H9 (cell line): ENCODE results near the gene SLC51A. TPM values are rescaled to one million over a fixed set of nuclear protein-coding genes. Genes with fewer than 3 reads are reported as not detected.

Experiments
- DNase-seq: peaks from one replicate; pipeline ENCODE4 v3.0.0-alpha.2; 2017
- H2AFZ ChIP-seq: one replicate; pipeline ENCODE4 v1.6.1; 2013; ENCODE audit warnings: mild to moderate bottlenecking, low read length, control low read depth, moderate library complexity
- H2AK5ac ChIP-seq: 2 replicates; pipeline ENCODE4 v1.6.1; 2013; ENCODE audit warnings: low read length, control low read depth, mixed read lengths; ENCODE audit not compliant: insufficient read length
- H2BK120ac ChIP-seq: one replicate; pipeline ENCODE4 v1.6.1; 2013; ENCODE audit warnings: low read depth, mild to moderate bottlenecking, low read length, control low read depth, inconsistent platforms; ENCODE audit not compliant: poor library complexity, severe bottlenecking
- H2BK12ac ChIP-seq: 2 replicates; pipeline ENCODE4 v1.6.1; 2013; ENCODE audit warnings: low read length, control low read depth, mixed read lengths, low read depth; ENCODE audit not compliant: insufficient read length
- H2BK15ac ChIP-seq: 2 replicates; pipeline ENCODE4 v1.6.1; 2013; ENCODE audit warnings: low read depth, low read length, control low read depth
- H2BK20ac ChIP-seq: one replicate; pipeline ENCODE4 v1.6.1; 2013; ENCODE audit warnings: low read depth, mild to moderate bottlenecking, low read length, control low read depth, inconsistent platforms; ENCODE audit not compliant: poor library complexity, severe bottlenecking
- H2BK5ac ChIP-seq: 2 replicates; pipeline ENCODE4 v1.6.1; 2013; ENCODE audit warnings: low read length, control low read depth, mixed read lengths; ENCODE audit not compliant: insufficient read length
- H3K14ac ChIP-seq: 2 replicates; pipeline ENCODE4 v1.6.1; 2013; ENCODE audit warnings: low read length, control low read depth; ENCODE audit not compliant: insufficient read depth
- H3K18ac ChIP-seq: 2 replicates; pipeline ENCODE4 v1.6.1; 2013; ENCODE audit warnings: low read depth, mild to moderate bottlenecking, mixed read lengths, low read length, control low read depth; ENCODE audit not compliant: insufficient read length
- H3K23ac ChIP-seq: 2 replicates; pipeline ENCODE4 v1.6.1; 2013; ENCODE audit warnings: low read length, control low read depth, mixed read lengths, low read depth; ENCODE audit not compliant: insufficient read length
- H3K23me2 ChIP-seq: 2 replicates; pipeline ENCODE4 v1.6.1; 2013; ENCODE audit warnings: low read depth, mild to moderate bottlenecking, mixed read lengths, low read length, control low read depth; ENCODE audit not compliant: insufficient read length, poor library complexity, severe bottlenecking
- H3K27ac ChIP-seq: 2 replicates; pipeline ENCODE4 v1.5.1; 2013; ENCODE audit warnings: low read length, control low read depth, mixed read lengths, low read depth; ENCODE audit not compliant: insufficient read length
- H3K27me3 ChIP-seq: 2 replicates; pipeline ENCODE4 v1.6.1; 2013; ENCODE audit warnings: low read length, control low read depth, inconsistent platforms; ENCODE audit not compliant: insufficient read depth
- H3K4ac ChIP-seq: 2 replicates; pipeline ENCODE4 v1.6.1; 2013; ENCODE audit warnings: low read depth, mild to moderate bottlenecking, control low read depth, inconsistent platforms, low read length, moderate library complexity
- H3K4me1 ChIP-seq: 2 replicates; pipeline ENCODE4 v1.6.1; 2013; ENCODE audit warnings: low read length, control low read depth, inconsistent platforms; ENCODE audit not compliant: insufficient read depth
- H3K4me2 ChIP-seq: 2 replicates; pipeline ENCODE4 v1.6.1; 2013; ENCODE audit warnings: low read length, control low read depth, mixed read lengths; ENCODE audit not compliant: insufficient read length, insufficient read depth
- H3K56ac ChIP-seq: 2 replicates; pipeline ENCODE4 v1.6.1; 2013; ENCODE audit warnings: low read depth, mild to moderate bottlenecking, mixed read lengths, low read length, control low read depth; ENCODE audit not compliant: insufficient read length
- H3K79me1 ChIP-seq: 2 replicates; pipeline ENCODE4 v1.6.1; 2013; ENCODE audit warnings: low read depth, mild to moderate bottlenecking, moderate library complexity, low read length, control low read depth, inconsistent platforms; ENCODE audit not compliant: insufficient read depth, poor library complexity, severe bottlenecking
- H3K79me2 ChIP-seq: 2 replicates; pipeline ENCODE4 v1.6.1; 2013; ENCODE audit warnings: low read length, control low read depth, inconsistent platforms; ENCODE audit not compliant: insufficient read depth
- H3K9ac ChIP-seq: 2 replicates; pipeline ENCODE4 v1.6.1; 2013; ENCODE audit warnings: low read length, control low read depth, mixed read lengths; ENCODE audit not compliant: insufficient read length; ENCODE audit errors: extremely low read depth
- H3K9me3 ChIP-seq: one replicate; pipeline ENCODE4 v1.6.1; 2013; ENCODE audit warnings: low read depth, low read length, inconsistent platforms; ENCODE audit not compliant: control insufficient read depth
- H3T11ph ChIP-seq: one replicate; pipeline ENCODE4 v1.6.1; 2013; ENCODE audit warnings: mild to moderate bottlenecking, low read length, control low read depth, inconsistent platforms
- H4K20me1 ChIP-seq: one replicate; pipeline ENCODE4 v1.6.1; 2013; ENCODE audit not compliant: control insufficient read depth, insufficient read length, insufficient read depth
- H4K5ac ChIP-seq: 2 replicates; pipeline ENCODE4 v1.6.1; 2013; ENCODE audit warnings: low read depth, mild to moderate bottlenecking, mixed read lengths, low read length, control low read depth; ENCODE audit not compliant: insufficient read length
- H4K8ac ChIP-seq: replicated peaks from 2 replicates; pipeline ENCODE4 v1.6.1; 2013; ENCODE audit warnings: low read length, control low read depth, mixed read lengths, low read depth; ENCODE audit not compliant: insufficient read length
- H4K91ac ChIP-seq: 2 replicates; pipeline ENCODE4 v1.6.1; 2013; ENCODE audit warnings: low read depth, mild to moderate bottlenecking, moderate library complexity, mixed read lengths, low read length, control low read depth; ENCODE audit not compliant: insufficient read length
- H3K27ac Mint-ChIP-seq, 3 experiments: 2 replicates in 2 of 3; 3 replicates in 1 of 3; pipeline ENCODE4 v1.8.0; 2020 to 2021; ENCODE audit warnings: mixed read lengths in 3 of 3, mild to moderate bottlenecking in 1 of 3, moderate library complexity in 1 of 3
- H3K27me3 Mint-ChIP-seq: 2 replicates; pipeline ENCODE4 v1.8.0; 2021; ENCODE audit warnings: low read depth, mild to moderate bottlenecking, moderate library complexity, mixed read lengths
- H3K36me3 Mint-ChIP-seq, 3 experiments: 2 replicates in 2 of 3; 3 replicates in 1 of 3; pipeline ENCODE4 v1.8.0; 2020 to 2021; ENCODE audit warnings: low read depth in 3 of 3, mixed read lengths in 3 of 3; ENCODE audit not compliant: insufficient read depth in 1 of 3
- H3K4me1 Mint-ChIP-seq, 2 experiments: 2 replicates each; pipeline ENCODE4 v1.8.0; 2020; ENCODE audit warnings: mixed read lengths in 2 of 2
- H3K4me3 Mint-ChIP-seq, 2 experiments: 2 replicates in 1 of 2; 3 replicates in 1 of 2; pipeline ENCODE4 v1.8.0; 2020 to 2021; ENCODE audit warnings: mild to moderate bottlenecking in 2 of 2, mixed read lengths in 2 of 2, moderate library complexity in 1 of 2
- H3K9me3 Mint-ChIP-seq, 2 experiments: 2 replicates in 1 of 2; 3 replicates in 1 of 2; pipeline ENCODE4 v1.8.0; 2020; ENCODE audit warnings: mild to moderate bottlenecking in 2 of 2, mixed read lengths in 2 of 2, moderate library complexity in 1 of 2
- WGBS: extraction: QIAGEN DNeasy Blood & Tissue Kit; methylation state at CpG from one replicate; pipeline ENCODE4 v1.1.7; 2013; ENCODE audit warnings: missing lambda C conversion rate, low lambda C conversion rate, mixed read lengths; ENCODE audit not compliant: insufficient read length; ENCODE audit errors: extremely low coverage; 5-methylcytosine and 5-hydroxymethylcytosine counted together
- total RNA-seq: library from RNA; stranded (reverse); gene quantifications from 2 replicates; pipeline ENCODE4 v1.2.1, GENCODE V29; 2021
- TF ChIP-seq, protein P1 (sequence below): fragments of 200-600 bp; sonication (generic); conservative IDR thresholded peaks from 3 replicates; pipeline ENCODE4 v1.8.0; 2021; ENCODE audit warnings: antibody characterized with exemption, mild to moderate bottlenecking

Gene SLC51A
- total RNA-seq, 1 experiment from 2014 or later: 5.6 TPM

DNA sequence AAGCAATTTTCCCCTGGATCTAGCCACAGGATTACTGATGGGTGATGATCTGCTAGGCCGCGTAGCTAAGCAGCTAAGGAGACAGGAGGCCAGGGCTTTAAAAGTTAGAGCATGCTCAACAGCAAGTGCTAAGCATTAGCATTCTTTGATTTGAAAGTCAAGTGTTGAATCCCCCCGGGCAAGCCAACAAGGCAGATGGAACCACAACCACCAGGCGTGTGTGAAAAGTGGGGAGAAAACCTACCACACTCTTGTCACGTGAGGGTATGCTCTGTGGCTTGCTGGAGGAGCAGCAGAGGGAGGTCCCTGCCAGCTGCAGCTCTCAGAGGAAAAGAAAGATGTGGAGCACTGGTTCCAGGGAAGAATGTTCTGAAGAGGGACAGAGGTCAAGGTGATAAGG is 20.9 kb downstream of the SLC51A start:
- no CpG with 5 or more reads among the region's 5 CpGs for WGBS
- H3K9me3 Mint-ChIP-seq: no peaks in the 10 kb centered on the region
- H2BK120ac ChIP-seq: no peak overlapping the region
- peak overlapping the region in 1 of 3 experiments; percentile 81; a peak in 1 of 7 replicates for H3K27ac Mint-ChIP-seq
- H2AK5ac ChIP-seq: no peak overlapping the region
- H3K4ac ChIP-seq: no peak overlapping the region
- no peak overlapping the region for H4K5ac ChIP-seq
- H3K14ac ChIP-seq: no peak overlapping the region
- H3K18ac ChIP-seq: no peak overlapping the region
- H3K27ac ChIP-seq: no peak overlapping the region
- TF ChIP-seq, protein P1, sequence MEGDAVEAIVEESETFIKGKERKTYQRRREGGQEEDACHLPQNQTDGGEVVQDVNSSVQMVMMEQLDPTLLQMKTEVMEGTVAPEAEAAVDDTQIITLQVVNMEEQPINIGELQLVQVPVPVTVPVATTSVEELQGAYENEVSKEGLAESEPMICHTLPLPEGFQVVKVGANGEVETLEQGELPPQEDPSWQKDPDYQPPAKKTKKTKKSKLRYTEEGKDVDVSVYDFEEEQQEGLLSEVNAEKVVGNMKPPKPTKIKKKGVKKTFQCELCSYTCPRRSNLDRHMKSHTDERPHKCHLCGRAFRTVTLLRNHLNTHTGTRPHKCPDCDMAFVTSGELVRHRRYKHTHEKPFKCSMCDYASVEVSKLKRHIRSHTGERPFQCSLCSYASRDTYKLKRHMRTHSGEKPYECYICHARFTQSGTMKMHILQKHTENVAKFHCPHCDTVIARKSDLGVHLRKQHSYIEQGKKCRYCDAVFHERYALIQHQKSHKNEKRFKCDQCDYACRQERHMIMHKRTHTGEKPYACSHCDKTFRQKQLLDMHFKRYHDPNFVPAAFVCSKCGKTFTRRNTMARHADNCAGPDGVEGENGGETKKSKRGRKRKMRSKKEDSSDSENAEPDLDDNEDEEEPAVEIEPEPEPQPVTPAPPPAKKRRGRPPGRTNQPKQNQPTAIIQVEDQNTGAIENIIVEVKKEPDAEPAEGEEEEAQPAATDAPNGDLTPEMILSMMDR: no peak
- H3K4me2 ChIP-seq: no peak overlapping the region
- no peaks in the 10 kb centered on the region for H3K27me3 Mint-ChIP-seq
- H3K27me3 ChIP-seq: no peaks in the 10 kb centered on the region
- peaks cover 0 to 8% of the 10 kb centered on the region in 2 experiments; a peak in 2 of 4 replicates for H3K4me1 Mint-ChIP-seq
- no peak overlapping the region for H3K56ac ChIP-seq
- no peak for DNase-seq
- no peaks in the 10 kb centered on the region for H3K4me1 ChIP-seq
- no peak overlapping the region for H2AFZ ChIP-seq
- H2BK20ac ChIP-seq: no peak overlapping the region
- H3K4me3 Mint-ChIP-seq: no peak overlapping the region
- H3K9me3 ChIP-seq: no peaks in the 10 kb centered on the region
- no peaks in the 10 kb centered on the region for H3K79me2 ChIP-seq
- H3K23ac ChIP-seq: no peak overlapping the region
- no peak overlapping the region for H3K9ac ChIP-seq
- H4K91ac ChIP-seq: no peak overlapping the region
- H3K23me2 ChIP-seq: no peaks in the 10 kb centered on the region
- H3T11ph ChIP-seq: no peak overlapping the region
- H4K20me1 ChIP-seq: peaks cover 2% of the 10 kb centered on the region
- H3K79me1 ChIP-seq: no peaks in the 10 kb centered on the region
- H2BK15ac ChIP-seq: no peak overlapping the region
- no peak overlapping the region for H2BK12ac ChIP-seq
- H3K36me3 Mint-ChIP-seq: peaks cover 11 to 39% (median 17%) of the 10 kb centered on the region in 3 experiments; a peak in 6 of 7 replicates
- no peak overlapping the region for H2BK5ac ChIP-seq
- no peak overlapping the region for H4K8ac ChIP-seq
